ENCODE measurements around the gene ABCB6.
"Not testable (repeated sequence)": the region's sequence is repeated elsewhere in the genome, so short reads cannot be mapped to it uniquely, and the experiment has no call there.

ABCB6 gene

DNA sequence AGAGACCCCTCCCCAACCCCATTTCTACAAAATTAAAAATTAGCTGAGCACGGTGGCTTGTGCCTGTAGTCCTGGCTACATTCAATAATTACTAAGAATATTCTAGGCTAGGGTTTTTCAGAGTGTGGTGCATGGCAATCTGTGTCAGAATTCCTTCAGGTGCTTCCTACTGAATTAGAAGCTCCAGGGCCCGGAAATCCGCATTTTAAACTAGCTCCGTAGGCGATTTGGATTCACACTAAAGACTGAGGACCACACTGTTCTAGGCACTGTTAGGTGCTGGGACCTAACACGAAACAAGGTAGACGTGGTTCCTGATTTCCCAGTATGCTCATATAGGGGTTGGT lies 12.8 kb downstream of the ABCB6 start:
- POLR2A ChIA-PET, result interaction anchor here (0.7 to 2.4 kb wide), 11 partner anchors 9 to 89 kb away, joined by 3 to 25 read pairs (median 4); partner anchors contain the start of genes ABCB6, CNPPD1, GLB1L and STK16
- CTCF ChIA-PET, result interaction anchor here (1.0 kb wide), 1 partner anchor 89 kb away, joined by 3 read pairs; no protein-coding TSS in a partner anchor
- no peak for DNase-seq (ENCODE audit: extremely low spot score)
- TF ChIP-seq FOXM1 (IDR thresholded peaks at IDR 0.05; ENCODE audit: borderline replicate concordance), result no peak

DNA sequence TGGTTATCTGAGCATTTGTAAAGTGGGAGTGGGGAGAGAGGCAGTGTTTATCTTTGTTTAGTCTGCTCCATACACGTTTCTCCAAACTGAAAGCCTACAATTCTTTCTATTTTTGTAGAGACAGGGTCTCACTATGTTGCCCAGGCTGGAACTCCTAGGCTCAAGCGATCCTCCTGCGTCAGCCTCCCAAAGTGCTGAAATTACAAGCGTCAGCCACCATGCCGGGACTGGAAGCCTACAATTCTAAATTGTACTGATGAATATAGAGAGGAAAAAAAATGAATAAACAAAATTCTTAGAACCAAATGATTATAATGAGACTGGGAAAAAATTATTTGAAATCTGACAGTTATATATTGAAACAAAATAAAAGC lies 13.6 kb downstream of the ABCB6 start:
- POLR2A ChIA-PET, result interaction anchor here (2.4 kb wide), 1 partner anchor 29 kb away, joined by 25 read pairs; the partner anchor contains the start of gene CNPPD1
- TF ChIP-seq BHLHE40 (IDR thresholded peaks at IDR 0.05; ENCODE audit: borderline replicate concordance) (no peak), ARNT (IDR thresholded peaks at IDR 0.05) (no peak), HDGF (IDR thresholded peaks at IDR 0.05; ENCODE audit: borderline replicate concordance) (no peak), L3MBTL2 (conservative IDR thresholded peaks at IDR 0.05) (no peak), FOXK2 (IDR thresholded peaks at IDR 0.05) (no peak), NFRKB (IDR thresholded peaks at IDR 0.05) (no peak), FOXA1 (IDR thresholded peaks at IDR 0.05) (no peak), FOXM1 (IDR thresholded peaks at IDR 0.05; ENCODE audit: borderline replicate concordance) (no peak), TARDBP (IDR thresholded peaks at IDR 0.05) (no peak), SP1 (IDR thresholded peaks at IDR 0.05) (no peak), LEF1 (IDR thresholded peaks at IDR 0.05; ENCODE audit: borderline replicate concordance) (no peak), CTBP1 (IDR thresholded peaks at IDR 0.05; ENCODE audit: borderline replicate concordance) (no peak), ELF4 (IDR thresholded peaks at IDR 0.05) (no peak), SUZ12 (IDR thresholded peaks at IDR 0.05) (no peak), ZNF384 (IDR thresholded peaks at IDR 0.05) (no peak)
- TF ChIP-seq, protein P1, sequence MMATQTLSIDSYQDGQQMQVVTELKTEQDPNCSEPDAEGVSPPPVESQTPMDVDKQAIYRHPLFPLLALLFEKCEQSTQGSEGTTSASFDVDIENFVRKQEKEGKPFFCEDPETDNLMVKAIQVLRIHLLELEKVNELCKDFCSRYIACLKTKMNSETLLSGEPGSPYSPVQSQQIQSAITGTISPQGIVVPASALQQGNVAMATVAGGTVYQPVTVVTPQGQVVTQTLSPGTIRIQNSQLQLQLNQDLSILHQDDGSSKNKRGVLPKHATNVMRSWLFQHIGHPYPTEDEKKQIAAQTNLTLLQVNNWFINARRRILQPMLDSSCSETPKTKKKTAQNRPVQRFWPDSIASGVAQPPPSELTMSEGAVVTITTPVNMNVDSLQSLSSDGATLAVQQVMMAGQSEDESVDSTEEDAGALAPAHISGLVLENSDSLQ (IDR thresholded peaks at IDR 0.05), result no peak
- CTCF ChIA-PET, result no interaction called here
- no peak for DNase-seq (ENCODE audit: extremely low spot score)

DNA sequence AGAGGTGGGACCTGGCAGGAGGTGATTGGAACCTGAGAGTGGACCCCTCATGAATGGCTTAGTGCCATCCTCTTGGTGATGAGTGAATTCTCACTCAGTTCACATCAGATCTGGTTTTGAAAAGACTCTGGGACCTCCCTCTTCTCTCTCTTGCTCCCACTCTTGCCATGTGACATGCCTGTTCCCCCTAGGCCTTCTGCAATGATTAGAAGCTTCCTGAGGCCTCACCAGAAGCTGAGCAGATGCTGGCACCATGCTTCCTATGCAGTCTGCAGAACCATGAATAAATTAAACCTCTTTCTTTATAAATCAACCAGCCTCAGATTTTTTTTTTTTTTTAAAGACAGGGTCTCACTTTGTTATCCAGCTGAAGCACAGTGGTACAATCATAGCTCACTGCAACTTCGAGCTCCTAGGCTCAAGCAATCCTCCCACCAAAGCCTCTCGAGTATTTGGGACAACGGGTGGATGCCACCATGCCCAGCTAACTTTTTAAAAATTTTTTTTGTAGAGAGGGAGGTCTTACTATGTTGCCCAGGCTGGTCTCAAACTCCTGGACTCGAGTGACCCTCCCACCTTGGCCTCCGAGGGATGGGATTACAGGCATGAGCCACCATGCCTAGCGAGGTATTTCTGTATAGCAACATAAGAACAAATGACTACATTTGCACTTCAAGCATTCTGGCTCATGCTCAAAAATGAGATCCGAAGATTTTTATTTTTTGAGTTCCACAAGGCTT lies 14.2 kb downstream of the ABCB6 start:
- POLR2A ChIA-PET, result no interaction called here
- no peak for DNase-seq (ENCODE audit: extremely low spot score)
- TF ChIP-seq L3MBTL2 (conservative IDR thresholded peaks at IDR 0.05) (no peak), FOXK2 (IDR thresholded peaks at IDR 0.05) (no peak), FOXA1 (IDR thresholded peaks at IDR 0.05) (no peak), ZNF384 (IDR thresholded peaks at IDR 0.05) (no peak), TARDBP (IDR thresholded peaks at IDR 0.05) (no peak), SUZ12 (IDR thresholded peaks at IDR 0.05) (no peak), ARNT (IDR thresholded peaks at IDR 0.05) (no peak), LEF1 (IDR thresholded peaks at IDR 0.05; ENCODE audit: borderline replicate concordance) (no peak), ELF4 (IDR thresholded peaks at IDR 0.05) (no peak), HDGF (IDR thresholded peaks at IDR 0.05; ENCODE audit: borderline replicate concordance) (no peak), NFRKB (IDR thresholded peaks at IDR 0.05) (no peak), CTBP1 (IDR thresholded peaks at IDR 0.05; ENCODE audit: borderline replicate concordance) (no peak), SP1 (IDR thresholded peaks at IDR 0.05) (no peak), FOXM1 (IDR thresholded peaks at IDR 0.05; ENCODE audit: borderline replicate concordance) (no peak)
- TF ChIP-seq, protein P1 (IDR thresholded peaks at IDR 0.05), result no peak
- CTCF ChIA-PET, result no interaction called here

DNA sequence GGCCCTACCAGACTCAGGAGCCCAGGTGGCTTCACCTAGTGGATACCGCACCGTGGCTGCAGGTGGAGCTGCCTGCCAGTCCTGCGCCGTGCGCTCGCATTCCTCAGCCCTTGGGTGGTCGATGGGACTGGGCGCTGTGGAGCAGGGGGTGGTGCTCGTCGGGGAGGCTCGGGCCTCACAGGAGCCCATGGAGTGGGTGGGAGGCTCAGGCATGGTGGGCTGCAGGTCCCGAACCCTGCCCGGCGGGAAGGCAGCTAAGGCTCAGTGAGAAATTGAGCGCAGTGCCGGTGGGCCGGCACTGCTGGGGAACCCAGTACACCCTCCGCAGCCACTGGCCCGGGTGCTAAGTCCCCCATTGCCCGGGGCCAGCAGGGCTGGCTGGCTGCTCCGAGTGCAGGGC lies 17.4 kb downstream of the ABCB6 start:
- DNase-seq (ENCODE audit: extremely low spot score); POLR2A ChIA-PET; CTCF ChIA-PET: not testable (repeated sequence)

DNA sequence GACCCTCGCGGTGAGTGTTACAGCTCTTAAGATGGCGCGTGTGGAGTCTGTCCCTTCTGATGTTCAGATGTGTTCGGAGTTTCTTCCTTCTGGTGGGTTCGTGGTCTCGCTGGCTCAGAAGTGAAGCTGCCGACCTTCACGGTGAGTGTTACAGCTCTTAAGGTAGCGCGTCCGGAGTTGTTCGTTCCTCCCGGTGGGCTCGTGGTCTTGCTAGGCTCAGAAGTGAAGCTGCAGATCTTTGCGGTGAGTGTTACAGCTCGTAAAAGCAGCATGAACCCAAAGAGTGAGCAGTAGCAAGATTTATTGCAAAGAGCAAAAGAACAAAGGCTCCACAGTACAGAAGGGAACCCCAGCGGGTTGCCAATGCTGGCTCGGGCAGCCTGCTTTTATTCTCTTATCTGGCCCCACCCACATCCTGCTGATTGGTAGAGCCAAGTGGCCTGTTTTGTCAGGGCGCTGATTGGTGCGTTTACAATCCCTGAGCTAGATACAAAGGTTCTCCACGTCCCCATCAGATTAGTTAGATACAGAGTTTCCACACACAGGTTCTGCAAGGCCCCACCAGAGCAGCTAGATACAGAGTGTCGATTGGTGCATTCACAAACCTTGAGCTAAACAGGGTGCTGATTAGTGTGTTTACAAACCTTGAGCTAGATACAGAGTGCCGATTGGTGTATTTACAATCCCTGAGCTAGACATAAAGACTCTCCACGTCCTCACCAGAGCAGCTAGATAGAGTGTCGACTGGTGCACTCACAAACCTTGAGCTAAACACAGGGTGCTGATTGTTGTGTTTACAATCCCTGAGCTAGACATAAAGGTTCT lies 18.0 kb downstream of the ABCB6 start:
- TF ChIP-seq, protein P1 (IDR thresholded peaks at IDR 0.05), result peak; percentile 81
- TF ChIP-seq LEF1 (IDR thresholded peaks at IDR 0.05; ENCODE audit: borderline replicate concordance) (peak; percentile 81; the same call in 1 of the 2 replicates), ELF4 (IDR thresholded peaks at IDR 0.05) (peak; percentile 50; the same call in 1 of the 2 replicates), L3MBTL2 (conservative IDR thresholded peaks at IDR 0.05) (peak; percentile 83)
- POLR2A ChIA-PET, result interaction anchor here (1.2 to 1.3 kb wide), 2 partner anchors 24 to 94 kb away, joined by 4 read pairs; partner anchors contain the start of gene CNPPD1
- CTCF ChIA-PET, result interaction anchor here (0.6 kb wide), 1 partner anchor 141 kb away, joined by 3 read pairs; no protein-coding TSS in a partner anchor
- not testable (repeated sequence) for DNase-seq (ENCODE audit: extremely low spot score)

DNA sequence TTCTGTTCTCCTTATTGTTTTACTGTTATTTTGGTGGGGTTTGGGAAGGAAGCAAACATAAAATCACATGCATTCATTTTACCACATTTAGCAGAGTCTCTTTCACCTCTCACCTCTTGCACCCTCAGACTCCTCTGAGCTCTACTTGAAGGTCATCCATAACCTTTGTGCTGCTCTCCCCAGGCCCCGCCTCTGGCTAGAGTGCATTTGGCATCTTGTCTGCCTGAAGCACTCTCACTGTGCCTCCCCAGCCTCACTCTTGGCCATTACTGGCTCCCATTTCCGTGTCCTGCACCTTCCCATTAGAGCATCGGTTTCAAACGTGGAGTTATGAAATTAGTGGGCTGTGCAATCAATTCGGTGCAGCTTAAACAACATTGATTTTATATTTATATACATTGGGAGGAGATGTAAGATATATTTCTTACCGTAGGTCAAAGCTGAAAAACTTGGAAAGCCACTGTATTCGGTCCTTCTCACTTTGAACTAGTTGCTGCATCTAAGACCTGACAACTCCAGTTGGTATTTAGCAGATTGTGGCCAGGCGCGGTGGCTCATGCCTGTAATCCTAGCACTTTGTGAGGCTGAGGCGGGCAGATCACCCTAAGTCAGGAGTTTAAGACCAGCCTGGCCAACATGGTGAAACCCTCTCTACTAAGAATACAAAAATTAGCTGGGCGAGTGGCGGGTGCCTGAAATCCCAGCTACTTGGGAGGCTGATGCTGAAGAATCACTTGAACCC lies 19.1 kb downstream of the ABCB6 start:
- CTCF ChIA-PET, result no interaction called here
- no peak for DNase-seq (ENCODE audit: extremely low spot score)
- TF ChIP-seq, protein P1 (IDR thresholded peaks at IDR 0.05), result no peak
- no peak for TF ChIP-seq HDGF (IDR thresholded peaks at IDR 0.05; ENCODE audit: borderline replicate concordance)
- TF ChIP-seq ZNF384 (IDR thresholded peaks at IDR 0.05), result no peak
- TF ChIP-seq TARDBP (IDR thresholded peaks at IDR 0.05), result no peak
- POLR2A ChIA-PET, result interaction anchor here (1.2 to 1.3 kb wide), 2 partner anchors 23 to 95 kb away, joined by 4 read pairs; partner anchors contain the start of gene CNPPD1

All from HEK293T (cell line).